K562 (cell line): ENCODE measurements around the gene BPIFB2. TPM values are rescaled to one million over a fixed set of nuclear protein-coding genes. Genes with fewer than 3 reads are reported as not detected.

Experiments used
- ATAC-seq: fragments of 200-7000 bp; cut with Tn5 transposase; 3 replicates; pipeline ENCODE4 v1.9.1; 2020; ENCODE audit warnings: moderate library complexity
- BruUV-seq: library from RNA; stranded (reverse); fragments of 400-500 nt; replicated peaks from 2 replicates; lab custom pipeline; 2021; lab: Mats Ljungman, UMichigan
- CTCF ChIA-PET: fragments of 300-600 bp; formaldehyde crosslinking; extraction: SDS; loops from one replicate; lab custom pipeline; 2021; ENCODE audit warnings: low intra/inter-chr PET ratio; lab: Yijun Ruan, JAX
- POLR2A ChIA-PET: fragments of 300-600, 350-650 bp; sonication (Branson Sonifier 250); formaldehyde crosslinking; extraction: SDS; loops from one replicate; lab custom pipeline; 2021; ENCODE audit warnings: antibody characterized with exemption, inconsistent platforms; lab: Yijun Ruan, JAX
- DNase-seq, 4 experiments: peaks; one replicate each; pipeline versions ENCODE4 v3.0.0 to v3.0.0-alpha.2; 2011 to 2018; ENCODE audit warnings: low spot score in 3 of 4, mixed read lengths in 3 of 4; ENCODE audit errors: extremely low read depth in 1 of 4
- FAIRE-seq: peaks from 2 replicates; lab custom pipeline; 2011; peaks lifted over from hg19 to GRCh38; lab: Jason Lieb, UNC
- H2AFZ ChIP-seq: 2 replicates; pipeline ENCODE4 v1.6.0; 2011; ENCODE audit warnings: low read depth, low read length, control low read depth, inconsistent platforms
- H3K27ac ChIP-seq: fragments of 200-600 bp; 3 replicates; pipeline ENCODE4 v1.8.0; 2011; ENCODE audit warnings: low read depth, mild to moderate bottlenecking, control low read depth, inconsistent platforms, low read length, moderate library complexity, mixed read lengths; ENCODE audit errors: extremely low read depth
- H3K27me3 ChIP-seq, 2 experiments: fragments of 300-600 bp in 1 of 2; 2 replicates in 1 of 2; 3 replicates in 1 of 2; pipeline versions ENCODE4 v1.6.0 to v1.8.0; 2011; ENCODE audit warnings: inconsistent platforms in 2 of 2, low read length in 2 of 2, mild to moderate bottlenecking in 1 of 2, mixed read lengths in 1 of 2, moderate library complexity in 1 of 2; ENCODE audit not compliant: control insufficient read depth in 2 of 2, insufficient read depth in 2 of 2
- H3K36me3 ChIP-seq: fragments of 300-600 bp; 3 replicates; pipeline ENCODE4 v1.8.0; 2011; ENCODE audit warnings: mild to moderate bottlenecking, low read length, inconsistent platforms; ENCODE audit not compliant: control insufficient read depth, insufficient read depth
- H3K4me1 ChIP-seq, 2 experiments: fragments of 200-600 bp in 1 of 2; replicated peaks in 1 of 2; 2 replicates in 1 of 2; 3 replicates in 1 of 2; pipeline versions ENCODE4 v1.5.1 to v1.8.0; 2011; ENCODE audit warnings: inconsistent platforms in 2 of 2, low read length in 2 of 2, mild to moderate bottlenecking in 1 of 2, mixed read lengths in 1 of 2, moderate library complexity in 1 of 2; ENCODE audit not compliant: control insufficient read depth in 2 of 2, insufficient read depth in 2 of 2
- H3K4me2 ChIP-seq: 2 replicates; pipeline ENCODE4 v1.6.1; 2011; ENCODE audit warnings: low read length, control low read depth, inconsistent platforms, mixed read lengths; ENCODE audit not compliant: insufficient read depth
- H3K4me3 ChIP-seq: fragments of 200-600 bp; sonication (generic), shearing (Covaris generic); 2 replicates; pipeline ENCODE4 v1.5.1; 2016; ENCODE audit warnings: control low read depth, inconsistent platforms
- H3K79me2 ChIP-seq: fragments of 200-600 bp; 3 replicates; pipeline ENCODE4 v1.8.0; 2011; ENCODE audit warnings: low read length, inconsistent platforms; ENCODE audit not compliant: control insufficient read depth, insufficient read depth
- H3K9ac ChIP-seq, 2 experiments: 2 replicates each; pipeline versions ENCODE4 v1.6.0 to v1.6.1; 2011; ENCODE audit warnings: low read depth in 2 of 2, low read length in 2 of 2, control low read depth in 1 of 2, inconsistent platforms in 1 of 2, mild to moderate bottlenecking in 1 of 2, mixed read lengths in 1 of 2; ENCODE audit not compliant: insufficient read depth in 1 of 2
- H3K9me1 ChIP-seq: one replicate; pipeline ENCODE4 v1.6.0; 2011; ENCODE audit warnings: inconsistent platforms, mild to moderate bottlenecking, low read length, moderate library complexity; ENCODE audit not compliant: control insufficient read depth, insufficient read depth
- H3K9me3 ChIP-seq: replicated peaks from 2 replicates; pipeline ENCODE4 v1.5.1; 2011; ENCODE audit warnings: low read depth, low read length, inconsistent platforms; ENCODE audit not compliant: control insufficient read depth, insufficient read depth
- H4K20me1 ChIP-seq: replicated peaks from 2 replicates; pipeline ENCODE4 v1.6.1; 2011; ENCODE audit warnings: low read length, inconsistent platforms, mixed read lengths; ENCODE audit not compliant: control insufficient read depth, insufficient read depth
- BDP1 ChIP-seq: IDR thresholded peaks from 3 replicates; pipeline ENCODE4 v1.6.1; 2011; ENCODE audit not compliant: insufficient read length, insufficient read depth
- MEF2D ChIP-seq: conservative IDR thresholded peaks from 2 replicates; pipeline ENCODE4 v1.6.1; 2016; ENCODE audit warnings: low read depth, missing genetic modification characterization, missing compliant biosample characterization
- RREB1 ChIP-seq: fragments of 250-450 bp; sonication (Bioruptor Pico); IDR thresholded peaks from 2 replicates; pipeline ENCODE4 v1.4.0; 2020
- ZBTB40 ChIP-seq, 2 experiments: fragments of 450-650 bp in 1 of 2; sonication (generic) in 1 of 2; formaldehyde crosslinking in 1 of 2; IDR thresholded peaks; 2 replicates each; pipeline versions ENCODE4 v1.7.1 to v1.9.0; 2016 to 2022; ENCODE audit warnings: inconsistent platforms in 1 of 2, mild to moderate bottlenecking in 1 of 2, missing genetic modification reagents in 1 of 2
- WGBS: fragments of 100-300 bp; shearing (Covaris generic); methylation state at CpG from one replicate; pipeline ENCODE4 v1.1.6; 2016; ENCODE audit warnings: low coverage, mixed read lengths; ENCODE audit not compliant: insufficient coverage; ENCODE audit errors: missing lambda C conversion rate; 5-methylcytosine and 5-hydroxymethylcytosine counted together
- in situ Hi-C: fragments of 300-500 bp; cut with MboI; formaldehyde crosslinking; loops from 4 replicates; pipeline ENCODE4 v1.15.0; 2018; ENCODE audit warnings: inconsistent platforms, mixed read lengths
- intact Hi-C: fragments of 100-400 bp; cut with micrococcal nuclease; formaldehyde crosslinking; loops from 2 replicates; pipeline ENCODE4 v1.14.2; 2022
- polyA plus RNA-seq, 8 experiments: library from polyadenylated mRNA; depleted of rRNA in 4 of 8; stranded (reverse) in 5 of 8; unstranded in 3 of 8; fragments of >200 nt; fragmentation: Nextera tagmentation in 2 of 8; fragmentation: Illumina TruSeq in 1 of 8; extraction: Ambion mirVana in 2 of 8; extraction: Trizol in 1 of 8; gene quantifications; 2 replicates each; pipeline versions ENCODE4 v1.2.1 to v1.2.3, GENCODE V29; 2011 to 2014; ENCODE audit warnings: inconsistent platforms in 1 of 8, missing spikeins in 1 of 8
- total RNA-seq, 7 experiments: library from RNA; depleted of rRNA in 6 of 7; stranded (reverse); fragments of >200 nt in 6 of 7; fragmentation: Illumina TruSeq in 2 of 7; extraction: Trizol in 2 of 7; gene quantifications; 2 replicates each; pipeline versions ENCODE4 v1.2.1 to v1.2.3, GENCODE V29; 2011 to 2021; ENCODE audit warnings: low replicate concordance in 1 of 7

The BPIFB2 gene
- total and polyA plus RNA-seq, 9 of the 15 experiments (the other 6 are each of a cell fraction or from before 2014, with no cell fraction given), result not detected

GRCh38 chr20:32966881-32967781 is 40.4 kb upstream of the BPIFB2 start:
- no peak for DNase-seq
- Histone ChIP-seq H3K36me3 (no peaks in the 10 kb centered on the region), H3K4me3 (no peak overlapping the region), H3K9me3 (no peaks in the 10 kb centered on the region), H4K20me1 (no peaks in the 10 kb centered on the region; the same call in 1 of the 2 replicates), H3K4me1 (peaks cover 0 to 2% of the 10 kb centered on the region in 2 experiments; a peak in 2 of 5 replicates), H3K79me2 (no peaks in the 10 kb centered on the region), H3K9ac (0 out of 4 replicates have a peak overlapping the region, but pooled peaks of 1 of the 2 experiments have one; percentile 17), H3K27ac (no peak overlapping the region), H3K27me3 (peaks cover 31 to 67% of the 10 kb centered on the region in 2 experiments), H3K9me1 (no peaks in the 10 kb centered on the region), H2AFZ (no peak overlapping the region), H3K4me2 (no peak overlapping the region)
- CTCF ChIA-PET, result no interaction called here
- ATAC-seq, result no peak
- WGBS, result 2% methylated on average over 13 of the region's 16 CpGs
- BruUV-seq, result no TSS peak
- in situ Hi-C loops (no loop called here), intact Hi-C loops (no loop called here)
- POLR2A ChIA-PET, result interaction anchor here (0.8 to 2.1 kb wide), 3 partner anchors 9 to 22 kb away, joined by 4 to 6 read pairs (median 5); no protein-coding TSS in a partner anchor
- no peak for FAIRE-seq
- TF ChIP-seq BDP1 (no peak), MEF2D (tag) (no peak), RREB1 (no peak), ZBTB40 (IDR thresholded peaks at IDR 0.05) (no peak), ZBTB40 (CRISPR knock-in tag; IDR thresholded peaks at IDR 0.05) (no peak)
